HG03439 (cell line): ENCODE data around the gene PLXNA4.

Experiments
- ATAC-seq: cut with Tn5 transposase; IDR thresholded peaks from one replicate; pipeline ENCODE4 v1.9.1; 2021; ENCODE audit warnings: mild to moderate bottlenecking, moderate library complexity; ENCODE audit not compliant: unreplicated experiment

The PLXNA4 gene

GRCh38 chr7:132077971-132078685 lies 498.1 kb downstream of the PLXNA4 start:
- ATAC-seq: no peak

- no peak for ATAC-seq
Observed at GRCh38 chr7:132076301-132077035, 499.8 kb downstream of the PLXNA4 start.

- ATAC-seq: no peak
Observed at GRCh38 chr7:132075515-132075914, 500.8 kb downstream of the PLXNA4 start.

GRCh38 chr7:132073920-132074589 lies 502.2 kb downstream of the PLXNA4 start:
- ATAC-seq: no peak
